RWPE1 (cell line): ENCODE measurements around the gene CPTP.

Experiments
- CTCF ChIA-PET: fragments of 350-600 bp; sonication (Branson Sonifier 250); formaldehyde crosslinking; extraction: SDS; loops from one replicate; lab custom pipeline; 2021; lab: Yijun Ruan, JAX
- POLR2A ChIA-PET: fragments of 400-600 bp; formaldehyde crosslinking; extraction: SDS; loops from one replicate; lab custom pipeline; 2020; ENCODE audit warnings: antibody characterized with exemption; ENCODE audit not compliant: low non-redundant PET; lab: Yijun Ruan, JAX
- DNase-seq: peaks from one replicate; pipeline ENCODE4 v3.0.0; 2012; ENCODE audit warnings: low spot score
- H3K27ac ChIP-seq: fragments of 450-650 bp; 2 replicates; pipeline ENCODE4 v1.5.1; 2017
- TF ChIP-seq, protein P1 (sequence below): fragments of 450-650 bp; conservative IDR thresholded peaks from 2 replicates; pipeline ENCODE4 v1.5.1; 2017; ENCODE audit warnings: low read depth, mild to moderate bottlenecking

The CPTP gene

DNA sequence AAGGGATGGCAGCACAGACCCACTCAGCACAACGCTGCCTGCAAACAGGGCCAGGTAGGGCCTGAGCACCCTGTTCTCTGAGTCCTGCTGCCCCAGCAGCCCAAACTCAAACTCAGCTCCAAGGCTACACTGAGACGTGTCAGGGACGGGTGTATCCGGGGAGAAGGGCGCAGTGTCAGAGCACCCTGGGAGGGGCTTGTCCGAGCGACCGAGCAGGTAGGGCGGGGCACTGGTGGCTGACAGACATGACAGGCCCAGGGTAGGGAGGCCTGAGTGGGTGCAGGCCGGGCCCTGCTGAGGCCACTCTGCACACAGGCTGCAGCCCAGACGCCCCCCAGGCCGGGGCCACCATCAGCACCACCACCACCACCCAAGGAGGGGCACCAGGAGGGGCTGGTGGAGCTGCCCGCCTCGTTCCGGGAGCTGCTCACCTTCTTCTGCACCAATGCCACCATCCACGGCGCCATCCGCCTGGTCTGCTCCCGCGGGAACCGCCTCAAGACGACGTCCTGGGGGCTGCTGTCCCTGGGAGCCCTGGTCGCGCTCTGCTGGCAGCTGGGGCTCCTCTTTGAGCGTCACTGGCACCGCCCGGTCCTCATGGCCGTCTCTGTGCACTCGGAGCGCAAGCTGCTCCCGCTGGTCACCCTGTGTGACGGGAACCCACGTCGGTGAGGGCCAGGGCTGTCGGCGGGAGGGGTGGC is 38.8 kb upstream of the CPTP start:
- TF ChIP-seq, protein P1, sequence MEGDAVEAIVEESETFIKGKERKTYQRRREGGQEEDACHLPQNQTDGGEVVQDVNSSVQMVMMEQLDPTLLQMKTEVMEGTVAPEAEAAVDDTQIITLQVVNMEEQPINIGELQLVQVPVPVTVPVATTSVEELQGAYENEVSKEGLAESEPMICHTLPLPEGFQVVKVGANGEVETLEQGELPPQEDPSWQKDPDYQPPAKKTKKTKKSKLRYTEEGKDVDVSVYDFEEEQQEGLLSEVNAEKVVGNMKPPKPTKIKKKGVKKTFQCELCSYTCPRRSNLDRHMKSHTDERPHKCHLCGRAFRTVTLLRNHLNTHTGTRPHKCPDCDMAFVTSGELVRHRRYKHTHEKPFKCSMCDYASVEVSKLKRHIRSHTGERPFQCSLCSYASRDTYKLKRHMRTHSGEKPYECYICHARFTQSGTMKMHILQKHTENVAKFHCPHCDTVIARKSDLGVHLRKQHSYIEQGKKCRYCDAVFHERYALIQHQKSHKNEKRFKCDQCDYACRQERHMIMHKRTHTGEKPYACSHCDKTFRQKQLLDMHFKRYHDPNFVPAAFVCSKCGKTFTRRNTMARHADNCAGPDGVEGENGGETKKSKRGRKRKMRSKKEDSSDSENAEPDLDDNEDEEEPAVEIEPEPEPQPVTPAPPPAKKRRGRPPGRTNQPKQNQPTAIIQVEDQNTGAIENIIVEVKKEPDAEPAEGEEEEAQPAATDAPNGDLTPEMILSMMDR: no peak
- no peak overlapping the region for H3K27ac ChIP-seq
- ChIA-PET CTCF (no interaction called here), POLR2A (interaction anchor here (0.5 kb wide), 1 partner anchor 12 kb away, joined by 4 read pairs; the partner anchor contains the start of gene UBE2J2)
- no peak for DNase-seq

DNA sequence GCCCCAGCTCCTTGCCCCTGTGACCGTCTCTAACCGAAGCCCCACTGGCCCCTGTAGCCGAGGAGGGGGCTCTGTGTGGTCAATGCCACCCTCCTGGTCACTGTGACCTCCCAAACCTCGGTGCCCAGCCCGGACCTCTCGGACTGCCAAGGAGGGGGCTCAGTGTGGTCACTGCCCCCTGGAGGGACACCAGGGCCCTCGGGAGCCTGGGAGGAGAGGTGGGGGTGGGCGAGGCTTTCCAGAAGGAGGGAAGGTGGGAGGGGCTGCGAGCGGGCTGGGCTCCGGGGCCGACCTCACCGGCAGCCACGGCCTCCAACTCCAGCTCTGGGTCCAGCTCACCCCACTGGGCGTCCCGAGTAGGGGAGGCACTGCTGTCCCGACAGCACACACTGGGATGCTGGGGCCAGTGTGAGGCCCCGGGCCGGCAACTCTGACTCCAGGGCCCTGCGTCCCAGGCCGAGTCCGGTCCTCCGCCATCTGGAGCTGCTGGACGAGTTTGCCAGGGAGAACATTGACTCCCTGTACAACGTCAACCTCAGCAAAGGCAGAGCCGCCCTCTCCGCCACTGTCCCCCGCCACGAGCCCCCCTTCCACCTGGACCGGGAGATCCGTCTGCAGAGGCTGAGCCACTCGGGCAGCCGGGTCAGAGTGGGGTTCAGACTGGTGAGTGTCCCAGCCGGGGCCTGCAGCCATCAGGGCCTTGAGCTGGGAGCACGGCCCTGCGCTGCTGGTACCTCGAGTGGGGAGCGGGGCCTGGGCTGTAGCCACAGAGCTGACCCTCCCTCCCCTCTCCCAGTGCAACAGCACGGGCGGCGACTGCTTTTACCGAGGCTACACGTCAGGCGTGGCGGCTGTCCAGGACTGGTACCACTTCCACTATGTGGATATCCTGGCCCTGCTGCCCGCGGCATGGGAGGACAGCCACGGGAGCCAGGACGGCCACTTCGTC is 38.0 kb upstream of the CPTP start:
- H3K27ac ChIP-seq: no peak overlapping the region
- no peak for DNase-seq
- CTCF ChIA-PET: no interaction called here
- POLR2A ChIA-PET: no interaction called here
- TF ChIP-seq, protein P1: no peak

DNA sequence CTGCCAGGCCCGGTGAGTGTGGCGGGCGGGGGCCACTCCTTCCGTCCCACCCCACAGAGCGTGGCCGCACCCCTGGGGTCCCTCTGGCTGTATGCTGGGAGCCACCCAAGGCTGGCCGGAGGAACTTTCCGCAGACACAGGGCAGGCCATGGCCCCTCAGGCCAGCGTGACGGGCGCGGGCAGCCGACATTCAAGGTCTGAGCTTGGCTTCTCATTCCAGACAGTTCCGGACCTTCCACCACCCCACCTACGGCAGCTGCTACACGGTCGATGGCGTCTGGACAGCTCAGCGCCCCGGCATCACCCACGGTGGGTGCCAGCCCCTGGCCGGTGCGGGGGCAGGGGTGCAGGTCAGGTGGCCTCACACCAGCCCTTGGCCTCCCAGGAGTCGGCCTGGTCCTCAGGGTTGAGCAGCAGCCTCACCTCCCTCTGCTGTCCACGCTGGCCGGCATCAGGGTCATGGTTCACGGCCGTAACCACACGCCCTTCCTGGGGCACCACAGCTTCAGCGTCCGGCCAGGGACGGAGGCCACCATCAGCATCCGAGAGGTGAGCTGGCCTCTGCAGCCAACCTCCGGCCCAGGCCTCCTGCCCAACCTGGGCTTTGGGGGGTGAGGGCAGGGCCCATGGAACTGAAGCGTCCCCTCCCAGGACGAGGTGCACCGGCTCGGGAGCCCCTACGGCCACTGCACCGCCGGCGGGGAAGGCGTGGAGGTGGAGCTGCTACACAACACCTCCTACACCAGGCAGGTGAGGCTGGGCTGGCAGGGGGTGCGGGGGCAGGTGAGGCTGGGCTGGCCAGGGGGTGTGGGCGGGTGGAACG is 37.1 kb upstream of the CPTP start:
- POLR2A ChIA-PET: no interaction called here
- CTCF ChIA-PET: no interaction called here

DNA sequence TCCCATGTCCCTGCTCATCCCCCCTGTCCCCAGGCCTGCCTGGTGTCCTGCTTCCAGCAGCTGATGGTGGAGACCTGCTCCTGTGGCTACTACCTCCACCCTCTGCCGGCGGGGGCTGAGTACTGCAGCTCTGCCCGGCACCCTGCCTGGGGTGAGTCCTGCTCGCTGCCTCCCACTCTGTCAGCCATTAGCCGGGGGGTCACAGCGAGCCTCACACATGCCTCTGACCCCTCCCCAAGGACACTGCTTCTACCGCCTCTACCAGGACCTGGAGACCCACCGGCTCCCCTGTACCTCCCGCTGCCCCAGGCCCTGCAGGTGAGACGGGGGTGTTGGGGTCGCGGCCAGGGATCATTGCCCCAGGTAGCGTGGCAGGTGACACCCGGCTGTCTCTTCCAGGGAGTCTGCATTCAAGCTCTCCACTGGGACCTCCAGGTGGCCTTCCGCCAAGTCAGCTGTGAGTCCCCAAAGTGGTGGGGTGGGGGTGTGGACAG is 34.3 kb upstream of the CPTP start:
- H3K27ac ChIP-seq: no peak overlapping the region
- DNase-seq: no peak
- TF ChIP-seq, protein P1: 0 out of 2 replicates have a peak, but pooled peaks have one; percentile 17
- ChIA-PET POLR2A (no interaction called here), CTCF (interaction anchor here (0.6 to 3.2 kb wide), 7 partner anchors 9 to 187 kb away, joined by 3 to 61 read pairs (median 7); no protein-coding TSS in a partner anchor)

More for the DNA sequence above, 37.1 kb upstream of the CPTP start:
- H3K27ac ChIP-seq: no peak overlapping the region
- TF ChIP-seq, protein P1: no peak
- DNase-seq: no peak

DNA sequence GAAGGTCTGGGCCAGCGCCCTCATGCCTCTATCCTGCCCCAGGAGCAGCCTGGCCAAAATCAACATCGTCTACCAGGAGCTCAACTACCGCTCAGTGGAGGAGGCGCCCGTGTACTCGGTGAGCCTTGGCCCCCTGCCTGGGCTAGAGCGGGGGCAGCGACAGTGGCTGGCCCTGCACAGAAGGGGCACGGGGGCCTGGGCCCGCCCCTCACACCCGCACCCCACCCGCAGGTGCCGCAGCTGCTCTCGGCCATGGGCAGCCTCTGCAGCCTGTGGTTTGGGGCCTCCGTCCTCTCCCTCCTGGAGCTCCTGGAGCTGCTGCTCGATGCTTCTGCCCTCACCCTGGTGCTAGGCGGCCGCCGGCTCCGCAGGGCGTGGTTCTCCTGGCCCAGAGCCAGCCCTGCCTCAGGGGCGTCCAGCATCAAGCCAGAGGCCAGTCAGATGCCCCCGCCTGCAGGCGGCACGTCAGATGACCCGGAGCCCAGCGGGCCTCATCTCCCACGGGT is 33.5 kb upstream of the CPTP start:
- TF ChIP-seq, protein P1: no peak
- DNase-seq: no peak
- ChIA-PET POLR2A (no interaction called here), CTCF (interaction anchor here (0.5 to 3.2 kb wide), 17 partner anchors 9 to 306 kb away, joined by 3 to 61 read pairs (median 4); no protein-coding TSS in a partner anchor)
- H3K27ac ChIP-seq: peak overlapping the region; percentile 65
